NCI-H1417 treated with DMSO at 0.1 percent for 48 hours (cell line): ENCODE measurements around the gene TMEM220.
"Not testable (repeated sequence)": the region's sequence is repeated elsewhere in the genome, so short reads cannot be mapped to it uniquely, and the experiment has no call there.

Experiments used
- DNase-seq: peaks from one replicate; lab custom pipeline; 2025; lab: John Stamatoyannopoulos, UW

The TMEM220 gene

DNA sequence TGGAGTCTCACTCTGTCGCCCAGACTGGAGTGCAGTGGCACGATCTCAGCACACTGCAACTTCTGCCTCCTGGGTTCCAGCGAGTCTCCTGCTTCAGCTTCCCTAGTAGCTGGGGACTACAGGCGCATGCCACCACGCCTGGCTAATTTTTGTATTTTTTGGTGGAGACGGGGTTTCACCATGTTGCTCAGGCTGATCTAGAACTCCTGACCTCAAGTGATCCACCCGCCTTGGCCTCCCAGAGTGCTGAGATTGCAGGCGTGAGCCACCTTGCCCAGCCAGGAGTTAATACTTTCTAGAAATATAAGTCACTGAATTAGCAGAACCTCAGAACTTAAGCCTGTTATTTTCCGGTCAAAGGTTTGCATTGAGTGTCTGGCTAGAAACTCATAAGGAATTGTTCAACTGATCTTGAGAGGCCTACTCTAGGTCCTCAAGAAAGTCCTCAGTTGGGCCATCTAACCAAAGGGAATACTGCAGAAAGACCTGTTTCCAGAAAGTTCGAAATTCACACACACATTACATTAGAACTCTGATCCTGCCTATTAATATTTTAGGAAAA, 1.4 kb downstream of the TMEM220 start:
- DNase-seq = no peak

DNA sequence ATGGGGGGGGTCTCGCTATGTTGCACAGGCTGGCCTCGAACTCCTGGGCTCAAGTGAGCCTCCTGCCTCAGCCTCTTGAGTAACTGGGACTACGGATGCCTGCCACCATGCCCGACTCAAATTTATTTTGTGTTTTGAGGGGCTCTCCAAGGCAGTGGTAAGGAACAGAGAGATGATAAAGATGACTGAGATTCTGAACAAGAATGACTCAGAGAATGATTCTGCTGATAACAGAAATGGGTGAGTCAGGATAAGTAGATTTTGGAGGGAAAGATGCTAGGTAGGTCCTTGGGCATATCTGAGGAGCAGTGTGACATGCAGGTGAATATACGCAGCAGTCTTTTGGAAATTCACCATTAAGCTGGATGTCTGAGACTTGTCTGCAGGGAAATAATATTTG, 2.6 kb downstream of the TMEM220 start:
- DNase-seq = no peak

DNA sequence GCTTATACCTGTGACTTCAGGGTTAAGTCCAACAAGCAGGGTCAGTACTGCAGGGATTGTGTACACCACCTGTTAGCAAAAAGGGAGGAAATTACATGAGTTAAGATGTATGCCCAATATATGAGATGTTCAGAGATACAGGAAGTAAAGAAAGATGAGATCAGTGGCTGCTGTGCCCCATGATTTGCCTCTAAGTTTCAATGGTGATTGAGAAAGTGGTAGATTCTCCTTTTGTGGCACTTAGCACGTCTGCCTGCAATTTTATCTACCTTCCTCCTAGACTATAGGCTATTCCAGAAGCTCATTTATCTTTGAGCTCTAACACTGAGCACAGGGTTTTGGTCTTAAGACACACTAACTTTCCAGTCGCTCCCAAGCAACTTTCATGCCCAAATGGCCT, 3.6 kb downstream of the TMEM220 start:
- DNase-seq = no peak

DNA sequence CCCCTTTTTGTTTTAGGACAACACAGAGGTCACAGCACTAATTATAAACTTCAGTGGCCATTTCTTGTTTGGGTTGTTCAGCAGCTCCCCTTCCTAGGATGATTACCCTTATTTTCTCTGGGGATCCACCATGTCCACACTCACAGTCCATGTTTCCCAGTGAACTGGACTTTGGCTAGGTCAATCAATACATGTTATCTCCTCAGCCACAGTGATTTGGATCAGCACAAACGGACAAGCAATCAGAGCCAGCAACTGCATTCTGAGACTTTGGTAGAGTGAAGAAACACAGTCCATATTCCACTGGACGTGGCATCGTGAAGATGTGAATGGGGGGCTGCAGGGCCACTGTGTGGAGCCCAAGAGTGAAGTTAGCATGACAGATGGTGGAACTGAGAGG, 4.6 kb downstream of the TMEM220 start:
- DNase-seq = no peak

DNA sequence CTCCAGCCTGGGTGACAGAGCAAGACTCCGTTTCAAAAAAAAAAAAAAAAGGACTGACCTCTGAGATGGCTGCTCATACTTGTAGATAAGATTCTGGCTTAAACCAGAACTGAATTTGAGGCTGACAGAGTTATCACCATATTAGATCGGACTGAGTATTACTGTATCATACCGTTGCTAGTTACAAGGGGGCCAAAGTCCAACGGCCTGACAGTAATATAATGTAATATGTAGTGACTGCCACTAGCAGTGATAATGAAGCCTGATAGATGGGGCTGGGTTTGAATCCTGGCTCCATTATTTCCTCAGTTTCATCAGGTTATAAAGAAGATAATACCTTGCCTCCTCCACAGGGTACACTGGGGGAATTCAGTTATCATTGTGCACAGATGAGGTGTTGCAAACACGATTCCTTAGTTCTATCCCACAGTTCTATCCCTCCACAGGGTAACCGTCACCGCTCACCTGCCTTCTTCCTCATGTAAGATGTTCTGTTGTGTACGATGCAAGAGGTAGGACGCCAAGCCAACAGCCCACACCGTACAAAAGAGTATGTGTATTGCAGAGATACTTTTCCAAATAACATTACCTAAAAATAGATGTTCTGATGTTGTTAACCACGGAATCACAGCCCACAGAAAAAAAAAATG, 5.2 kb downstream of the TMEM220 start:
- no peak for DNase-seq

DNA sequence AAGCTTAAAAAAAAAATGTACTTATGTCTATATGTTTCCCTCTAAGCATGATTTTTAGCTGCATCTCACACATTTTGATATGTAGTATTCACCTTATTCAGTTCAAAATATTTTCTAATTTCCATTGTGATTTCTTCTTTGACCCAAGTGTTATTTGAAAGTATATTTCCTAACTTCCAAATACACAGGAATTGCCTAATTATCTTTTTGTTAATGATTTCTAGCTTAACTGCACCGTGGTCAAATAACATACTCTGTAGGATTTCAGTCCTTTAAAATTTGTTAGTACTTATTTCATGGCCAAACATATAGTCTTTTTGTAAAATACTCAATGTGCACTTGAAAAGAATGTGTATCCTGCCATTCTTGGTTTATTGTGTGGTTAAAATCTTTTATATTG, 11.3 kb downstream of the TMEM220 start:
- no peak for DNase-seq

DNA sequence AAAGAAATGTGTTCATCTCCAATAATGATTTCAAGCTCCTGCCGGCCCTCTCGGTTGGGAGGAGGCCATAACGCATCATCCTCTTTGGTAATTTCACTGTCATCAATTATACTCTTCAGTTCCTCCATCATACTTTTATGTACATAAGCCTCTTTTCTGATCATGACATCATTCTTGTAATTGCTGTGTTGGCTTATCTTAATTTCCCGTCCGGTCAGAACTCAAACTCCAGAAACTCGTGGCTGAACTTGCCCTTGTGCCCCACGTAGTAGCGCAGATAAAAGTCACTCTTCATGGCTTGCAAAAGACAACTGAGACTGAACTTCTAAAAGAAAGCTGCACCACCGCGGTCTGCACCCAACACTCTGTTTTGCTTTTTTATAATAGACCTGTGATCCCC, 13.6 kb downstream of the TMEM220 start:
- no peak for DNase-seq

DNA sequence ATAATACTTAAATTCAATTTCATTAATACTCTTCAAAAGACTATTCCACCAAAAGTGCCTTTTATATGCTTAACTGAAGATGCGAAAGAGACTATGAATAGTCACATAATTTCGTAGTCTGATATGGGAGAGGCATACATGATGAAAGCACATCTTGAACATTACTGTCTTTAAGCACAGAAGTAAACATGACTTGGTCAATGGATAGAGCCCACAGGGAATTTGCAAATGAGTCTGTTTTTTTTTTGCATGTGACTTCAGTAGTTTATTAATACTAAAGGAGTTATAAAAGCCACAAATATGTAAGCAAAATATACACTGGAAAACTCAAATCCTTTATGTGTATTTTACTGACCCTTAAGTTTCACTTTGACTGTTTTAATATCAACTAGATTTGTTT, 16.5 kb downstream of the TMEM220 start:
- no peak for DNase-seq

DNA sequence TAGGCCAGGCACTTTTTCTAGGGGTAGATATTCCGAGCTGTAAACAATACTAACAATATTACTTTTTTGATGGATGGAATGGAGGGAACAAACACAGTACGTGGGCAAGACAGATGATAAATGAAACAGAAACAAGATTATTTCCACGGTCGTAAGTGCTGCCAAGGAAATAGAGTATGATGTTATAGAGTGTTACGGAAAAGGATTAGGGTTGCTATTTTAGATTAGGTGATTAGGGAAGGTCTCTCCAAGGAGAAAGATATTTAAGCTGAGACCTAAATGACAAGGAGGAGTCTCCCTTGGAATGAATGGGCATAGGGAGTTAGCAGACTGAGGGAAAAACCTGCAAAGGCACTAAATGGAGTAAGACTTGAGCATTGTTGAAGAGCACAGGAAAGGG, 24.1 kb downstream of the TMEM220 start:
- DNase-seq = no peak

DNA sequence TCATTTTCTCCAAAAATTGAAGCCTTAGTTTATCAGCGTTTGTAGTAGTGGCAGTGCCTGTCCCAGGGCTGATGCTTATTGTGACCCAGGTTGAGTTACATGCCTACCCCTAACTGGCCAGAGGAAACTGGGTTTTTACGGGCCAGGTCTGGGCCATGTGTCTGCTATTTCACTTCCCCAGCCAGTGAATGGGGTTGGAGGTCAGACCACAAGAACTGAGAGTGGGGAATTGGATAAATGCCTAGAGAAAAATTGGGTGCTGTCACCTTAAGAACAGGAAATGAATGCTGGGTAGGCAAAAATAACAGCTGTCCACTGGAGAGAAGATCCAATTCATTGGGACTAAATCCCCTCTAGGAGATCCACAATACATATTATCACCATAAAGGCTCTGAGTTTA, 27.2 kb downstream of the TMEM220 start:
- no peak for DNase-seq

DNA sequence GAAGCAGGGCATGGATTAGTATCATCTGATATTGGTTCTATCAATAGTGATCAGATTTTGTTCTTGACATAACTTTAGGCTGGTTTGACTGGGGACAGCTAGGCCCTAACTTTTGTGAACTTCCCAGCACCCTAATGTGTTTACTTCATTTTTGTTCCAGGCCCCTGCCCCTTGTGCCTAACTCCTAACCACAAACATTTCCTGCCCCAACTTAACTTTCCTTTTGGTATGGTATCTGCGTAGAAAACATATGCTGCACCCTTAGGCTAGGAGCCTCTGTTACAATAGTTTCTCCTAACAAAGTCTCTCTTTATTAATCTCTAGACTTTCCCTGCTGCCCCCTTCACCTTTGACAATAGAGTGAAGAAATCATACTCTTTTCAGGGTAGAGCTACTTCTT, 30.0 kb downstream of the TMEM220 start:
- DNase-seq = no peak

DNA sequence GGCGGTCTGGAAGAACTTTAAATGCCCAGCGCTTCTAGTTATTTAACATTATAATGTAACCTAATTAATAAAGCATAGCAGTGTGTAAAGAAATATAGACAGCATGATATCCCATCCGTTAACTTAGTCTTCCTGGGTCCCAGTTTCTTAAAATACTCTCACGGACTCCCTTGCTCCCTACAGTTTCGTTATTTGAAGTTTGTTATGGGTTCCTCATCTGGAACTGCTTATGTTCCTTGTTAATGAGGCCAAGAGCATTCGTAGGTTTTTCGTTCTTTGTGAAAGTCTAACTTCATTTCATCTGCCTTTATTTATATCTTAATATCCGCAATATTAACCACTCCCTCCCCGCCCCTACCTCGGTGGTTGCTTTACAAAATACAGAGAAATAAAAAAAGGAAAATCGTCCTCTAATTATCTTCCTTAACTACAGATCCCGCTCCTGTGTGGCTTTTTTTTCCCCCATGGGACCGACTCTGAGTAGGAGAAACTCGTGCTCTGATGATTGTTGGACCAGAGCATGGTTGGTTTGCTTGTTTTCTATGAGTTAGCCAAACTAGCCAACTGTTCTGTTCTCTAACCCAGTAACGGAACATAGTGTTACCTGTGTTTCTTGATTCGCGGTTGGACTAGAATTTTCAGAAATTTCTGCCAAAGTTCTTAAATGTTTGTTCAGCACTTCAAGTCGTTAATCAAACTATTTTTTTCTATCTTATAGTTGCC, 31.6 kb downstream of the TMEM220 start:
- DNase-seq = no peak

DNA sequence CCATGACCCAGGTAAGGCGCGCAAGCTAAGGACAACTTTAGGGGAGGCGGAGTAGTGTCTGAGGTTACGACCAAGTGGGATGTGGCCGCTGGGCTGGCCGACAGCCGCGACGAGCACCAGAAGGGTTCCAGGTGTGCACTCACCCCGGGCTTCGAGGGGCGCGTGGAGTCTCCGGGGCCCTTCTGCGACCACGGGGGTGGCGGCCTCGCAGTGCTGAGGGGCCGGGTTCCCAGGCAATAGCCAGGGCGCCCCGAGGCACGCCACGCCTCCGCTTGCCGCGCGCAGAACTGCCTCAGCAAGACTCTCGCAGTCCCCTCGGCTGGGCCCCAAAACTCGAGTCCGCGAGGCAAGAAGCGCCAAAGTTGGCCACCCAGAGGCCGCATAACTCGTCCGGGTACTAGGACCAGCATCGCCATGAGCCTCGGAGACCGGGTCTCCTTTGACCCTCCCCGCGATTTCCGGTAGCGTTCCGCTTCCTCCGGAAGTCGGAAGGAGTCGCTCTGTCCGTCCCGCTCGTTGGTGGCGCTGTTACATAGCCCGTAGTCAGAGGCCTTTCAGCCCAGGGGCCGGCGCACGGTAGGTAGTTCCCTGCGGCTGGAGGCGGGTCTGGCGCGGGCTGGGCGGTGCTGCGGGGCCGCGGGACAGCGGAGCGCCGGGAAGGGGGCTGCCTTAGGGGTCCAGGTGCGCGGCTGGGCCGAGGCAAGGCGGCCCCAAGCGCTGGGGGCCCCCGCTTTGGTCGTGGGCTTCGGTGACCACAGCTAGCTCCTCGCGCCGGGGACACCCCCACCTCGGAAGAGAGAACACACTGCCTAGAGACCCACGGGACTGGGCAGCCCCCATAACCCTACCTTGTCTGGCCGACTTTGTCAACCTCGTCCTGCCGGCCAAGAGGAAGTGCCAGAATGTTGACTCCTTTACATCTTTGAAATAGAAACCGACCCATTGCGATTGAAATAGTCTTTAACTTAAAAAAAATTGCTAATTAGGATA, 32.4 kb downstream of the TMEM220 start, which contains the start of the genes ADPRM and SCO1:
ADPRM (plus strand) TSS at position 503 of the 990 bp plus-strand sequence. CDS start 7,333 bp downstream, outside the sequence.
SCO1 (minus strand) TSS at position 442 of the 990 bp plus-strand sequence; CDS start at position 416, 26 bp downstream.
- peak; percentile 15 for DNase-seq

DNA sequence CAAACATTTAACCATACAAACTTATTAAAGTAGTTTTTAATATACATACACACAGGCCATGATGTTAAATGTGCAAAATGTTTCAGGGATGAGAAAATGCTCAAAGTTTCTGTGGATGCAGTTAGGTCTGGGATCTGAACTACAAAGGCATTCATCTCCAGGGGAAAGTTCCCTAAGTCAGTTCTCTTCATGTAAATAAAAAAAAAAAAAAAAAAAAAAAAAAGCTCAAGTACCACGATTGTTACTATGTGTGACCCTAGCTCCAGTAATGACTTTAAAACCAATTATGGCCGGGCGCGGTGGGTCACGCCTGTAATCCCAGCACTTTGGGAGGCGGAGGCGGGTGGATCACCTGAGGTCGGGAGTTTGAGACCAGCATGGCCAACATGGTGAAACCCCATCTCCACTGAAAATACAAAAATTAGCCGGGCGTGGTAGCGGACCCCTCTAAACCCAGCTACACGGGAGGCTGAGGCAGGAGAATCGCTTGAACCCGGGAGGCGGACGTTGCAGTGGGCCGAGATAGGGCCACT, 33.9 kb downstream of the TMEM220 start:
- DNase-seq = not testable (repeated sequence)

DNA sequence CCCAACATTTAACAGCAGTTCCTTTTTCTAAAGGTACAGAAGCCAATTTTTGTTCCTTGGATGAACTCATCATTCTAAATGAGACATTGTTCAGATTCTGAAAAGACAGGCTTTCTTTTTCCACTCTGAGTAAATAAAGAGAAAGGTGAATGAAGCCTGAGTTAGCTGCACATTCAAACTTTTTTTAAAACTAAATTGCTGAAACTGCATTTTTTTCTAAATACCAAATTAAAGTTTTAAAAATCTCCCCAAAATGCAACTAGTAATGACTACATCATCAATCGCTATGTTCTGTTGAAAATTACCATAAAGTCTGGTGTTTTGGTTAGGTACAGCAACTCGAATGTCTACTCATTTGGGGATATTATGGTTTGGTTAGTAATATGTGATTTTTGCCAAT, 42.3 kb downstream of the TMEM220 start:
- no peak for DNase-seq

DNA sequence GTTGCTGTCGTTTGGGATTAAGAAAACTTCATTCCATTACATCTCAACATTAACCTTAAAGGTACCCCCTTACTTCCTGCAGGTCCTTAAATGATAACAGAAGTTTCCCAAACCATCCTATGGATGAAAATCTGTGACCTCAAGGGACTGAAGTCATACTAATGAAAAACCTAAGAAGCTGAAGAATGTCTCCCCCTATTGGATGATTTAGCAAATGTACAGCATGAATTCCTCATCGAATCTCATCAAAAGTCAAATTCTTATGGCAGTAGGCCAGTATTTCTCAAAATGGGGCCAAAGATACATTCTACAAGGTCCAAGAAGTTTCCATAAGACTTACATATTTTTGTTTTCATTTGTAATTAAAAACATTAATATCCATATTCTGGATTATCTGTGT, 46.0 kb downstream of the TMEM220 start:
- no peak for DNase-seq

DNA sequence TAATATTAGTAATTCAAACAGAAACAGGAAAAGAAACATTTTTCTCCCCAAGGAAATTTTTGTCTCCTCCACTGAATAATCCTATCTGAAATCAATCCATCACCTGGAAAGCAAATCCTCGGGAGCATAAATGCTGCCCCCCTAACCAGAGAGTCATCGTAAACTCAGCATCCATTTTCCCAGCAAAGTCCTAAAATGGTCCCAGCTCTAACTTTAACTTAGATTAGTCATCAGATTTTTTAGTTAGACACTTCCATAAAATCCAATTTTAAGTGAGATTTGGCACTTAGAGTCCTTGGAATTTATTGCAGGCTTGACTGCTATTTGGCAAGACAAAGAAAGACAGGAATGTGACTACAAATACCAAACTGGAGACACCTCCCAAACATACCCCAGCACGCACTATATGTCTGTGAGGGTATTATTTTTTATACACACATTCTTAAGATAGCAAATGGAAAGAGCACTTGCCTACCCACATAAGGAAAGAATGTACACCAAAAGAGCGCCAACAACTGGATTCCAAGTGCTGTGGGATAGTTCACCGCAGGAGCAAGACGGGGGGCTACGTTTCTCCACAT, 47.9 kb downstream of the TMEM220 start:
- DNase-seq = no peak

DNA sequence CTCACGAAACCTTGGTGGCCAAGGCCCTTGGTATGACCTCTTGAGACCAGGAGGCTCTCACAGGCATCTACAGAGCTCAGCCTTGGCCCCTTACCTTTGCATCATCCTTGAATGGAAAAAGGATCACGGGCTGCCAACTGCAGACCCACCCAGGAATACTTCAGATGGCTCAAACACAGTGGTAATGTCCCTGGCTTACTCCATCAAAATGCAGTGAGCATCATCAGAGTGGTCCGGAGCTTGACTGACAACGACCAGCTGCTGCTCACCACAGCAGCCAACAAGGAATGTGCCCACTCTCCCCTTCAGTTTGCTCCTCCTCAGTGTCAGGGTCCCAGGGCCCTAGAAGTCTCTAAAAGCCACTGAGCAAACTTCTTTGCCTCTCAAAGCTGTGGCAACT, 55.1 kb downstream of the TMEM220 start:
- DNase-seq = no peak

DNA sequence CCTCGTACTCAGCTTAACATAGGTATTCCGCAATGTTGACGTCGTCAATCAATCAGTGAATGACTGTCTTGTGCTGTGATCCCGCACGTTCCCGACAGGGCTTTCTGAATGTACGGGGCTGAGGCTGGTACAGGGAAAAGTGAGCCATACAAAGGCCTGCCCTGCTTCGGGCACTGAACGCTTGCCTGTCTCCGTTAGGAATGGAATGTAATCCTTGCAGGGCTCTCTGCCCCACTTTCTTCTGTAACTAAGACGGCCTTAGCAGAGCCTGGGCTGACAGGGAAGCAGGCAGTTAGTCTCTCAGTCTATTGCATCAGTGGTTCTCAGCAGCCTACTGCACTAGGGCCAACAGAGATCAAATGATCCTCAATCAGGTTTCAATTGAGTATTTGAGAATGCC, 56.5 kb downstream of the TMEM220 start:
- no peak for DNase-seq

DNA sequence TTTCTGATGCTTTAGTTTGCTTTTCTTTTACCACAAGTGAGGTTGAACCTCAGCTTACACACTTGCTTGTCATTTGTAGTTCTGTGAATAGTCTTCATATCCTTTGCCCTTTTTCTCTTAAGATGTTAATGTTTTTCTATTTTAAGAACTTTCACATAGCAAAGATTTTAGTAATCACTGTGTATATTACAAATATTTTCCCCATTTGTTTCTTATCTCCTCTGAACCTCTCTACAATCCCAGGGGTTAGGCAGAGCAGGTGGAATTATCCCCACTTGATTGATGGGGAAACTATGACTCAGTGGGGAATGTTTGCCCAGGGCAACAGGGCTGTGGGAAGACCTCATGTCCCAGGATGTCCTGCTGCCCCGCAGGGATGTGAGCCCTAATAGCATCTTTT, 61.0 kb downstream of the TMEM220 start:
- DNase-seq = no peak

DNA sequence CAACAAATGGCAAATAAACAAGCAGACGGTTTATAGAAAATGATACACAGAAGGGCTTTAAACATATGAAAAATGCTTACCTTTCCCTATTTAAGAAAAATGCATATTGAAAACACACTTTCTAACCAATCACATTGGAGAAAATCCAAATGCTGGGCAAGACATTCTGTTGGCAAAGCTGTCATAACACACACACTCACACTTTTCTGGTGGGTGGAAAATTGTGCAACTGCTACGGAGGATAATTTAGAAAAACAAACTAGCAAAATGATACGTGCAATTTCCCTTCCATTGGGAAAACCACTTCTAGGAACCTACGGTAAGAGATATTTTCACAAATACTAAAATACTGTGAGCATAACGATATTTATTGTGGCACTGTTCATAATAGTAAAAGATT, 62.9 kb downstream of the TMEM220 start:
- DNase-seq = no peak

DNA sequence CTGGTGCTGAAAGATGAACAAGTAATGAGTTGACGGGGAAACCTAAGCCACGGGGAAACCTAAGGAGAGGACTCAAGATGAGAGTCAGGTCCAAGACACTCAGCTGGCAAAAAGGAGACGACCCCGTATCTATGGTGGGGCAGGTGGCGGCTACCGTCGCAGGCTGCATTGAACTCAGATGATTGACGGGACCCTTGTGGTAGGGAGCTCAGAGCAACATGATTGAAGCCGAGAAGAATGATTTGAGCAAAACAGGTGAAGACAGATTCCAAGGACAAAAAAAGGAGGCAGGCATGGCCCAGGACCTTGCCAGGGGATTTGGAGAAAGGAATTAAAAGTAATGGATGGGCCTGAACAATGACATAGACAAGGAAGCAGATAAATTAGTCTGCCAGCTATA, 65.3 kb downstream of the TMEM220 start:
- no peak for DNase-seq
